Subcutaneous adipose tissue (tissue), 4 donors: Measurements from ENCODE around the gene NFKBIE. TPM values are rescaled to one million over a fixed set of nuclear protein-coding genes. Genes with fewer than 3 reads are reported as not detected.

Experiments
- total RNA-seq, 4 donors: library from RNA; depleted of rRNA; stranded (reverse); fragments of >200 nt; gene quantifications; one replicate each; pipeline ENCODE4 v1.1.0, GENCODE V29; 2016
- TF ChIP-seq, protein P1 (sequence below): fragments of 450-650 bp; IDR thresholded peaks from one replicate; pipeline ENCODE4 v1.5.1; 2016; ENCODE audit warnings: low read depth, mild to moderate bottlenecking, control low read depth, antibody characterized with exemption, moderate library complexity

The NFKBIE gene
- total RNA-seq, 4 donors from 2014 or later: 2.1 to 9.0 (median 5.5) TPM

DNA sequence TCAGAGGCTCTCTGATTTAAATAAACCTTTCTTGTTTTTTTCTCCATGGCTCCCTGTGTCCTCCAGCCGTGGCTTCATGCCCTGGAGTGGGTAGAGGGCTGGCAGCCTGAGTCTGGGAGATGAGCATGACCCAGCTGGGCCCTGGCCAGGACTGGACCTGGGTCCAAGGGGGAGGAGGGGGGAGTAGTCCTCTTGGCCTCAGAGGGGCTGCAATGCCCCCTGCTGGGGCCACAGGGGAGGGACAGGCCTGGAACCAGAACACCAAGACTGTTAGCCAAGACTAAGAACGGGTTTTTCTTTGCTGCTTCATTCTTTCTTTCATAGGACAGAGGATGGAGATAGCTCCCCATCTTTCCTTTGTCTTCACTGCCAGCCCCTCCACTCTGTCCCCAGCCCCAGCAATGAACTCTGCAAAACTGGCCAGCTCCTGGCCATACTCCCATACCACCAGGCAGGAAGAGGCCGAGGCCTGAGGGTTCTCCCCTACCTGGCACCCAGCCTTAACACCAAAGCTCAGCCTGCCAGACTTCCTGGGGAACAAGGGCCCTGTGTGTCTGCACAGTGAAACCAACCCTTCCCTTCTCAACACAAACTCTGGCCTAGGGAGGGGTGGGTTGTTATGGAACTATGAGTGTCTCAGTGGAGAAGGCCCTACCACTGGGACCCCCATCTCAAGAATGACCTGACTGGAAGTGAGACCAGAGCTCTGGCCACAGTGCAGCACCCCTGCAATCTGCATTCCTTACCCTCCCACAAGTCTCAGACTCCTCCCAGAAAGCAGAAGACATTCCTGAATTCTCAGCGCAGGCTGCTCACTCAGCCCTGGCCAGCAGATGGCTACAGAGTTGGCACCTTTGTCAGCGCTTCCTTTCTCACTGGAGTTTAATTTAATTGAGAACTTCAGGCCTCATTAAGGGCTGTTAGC, 31.0 kb downstream of the NFKBIE start:
- TF ChIP-seq, protein P1, sequence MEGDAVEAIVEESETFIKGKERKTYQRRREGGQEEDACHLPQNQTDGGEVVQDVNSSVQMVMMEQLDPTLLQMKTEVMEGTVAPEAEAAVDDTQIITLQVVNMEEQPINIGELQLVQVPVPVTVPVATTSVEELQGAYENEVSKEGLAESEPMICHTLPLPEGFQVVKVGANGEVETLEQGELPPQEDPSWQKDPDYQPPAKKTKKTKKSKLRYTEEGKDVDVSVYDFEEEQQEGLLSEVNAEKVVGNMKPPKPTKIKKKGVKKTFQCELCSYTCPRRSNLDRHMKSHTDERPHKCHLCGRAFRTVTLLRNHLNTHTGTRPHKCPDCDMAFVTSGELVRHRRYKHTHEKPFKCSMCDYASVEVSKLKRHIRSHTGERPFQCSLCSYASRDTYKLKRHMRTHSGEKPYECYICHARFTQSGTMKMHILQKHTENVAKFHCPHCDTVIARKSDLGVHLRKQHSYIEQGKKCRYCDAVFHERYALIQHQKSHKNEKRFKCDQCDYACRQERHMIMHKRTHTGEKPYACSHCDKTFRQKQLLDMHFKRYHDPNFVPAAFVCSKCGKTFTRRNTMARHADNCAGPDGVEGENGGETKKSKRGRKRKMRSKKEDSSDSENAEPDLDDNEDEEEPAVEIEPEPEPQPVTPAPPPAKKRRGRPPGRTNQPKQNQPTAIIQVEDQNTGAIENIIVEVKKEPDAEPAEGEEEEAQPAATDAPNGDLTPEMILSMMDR: no peak

DNA sequence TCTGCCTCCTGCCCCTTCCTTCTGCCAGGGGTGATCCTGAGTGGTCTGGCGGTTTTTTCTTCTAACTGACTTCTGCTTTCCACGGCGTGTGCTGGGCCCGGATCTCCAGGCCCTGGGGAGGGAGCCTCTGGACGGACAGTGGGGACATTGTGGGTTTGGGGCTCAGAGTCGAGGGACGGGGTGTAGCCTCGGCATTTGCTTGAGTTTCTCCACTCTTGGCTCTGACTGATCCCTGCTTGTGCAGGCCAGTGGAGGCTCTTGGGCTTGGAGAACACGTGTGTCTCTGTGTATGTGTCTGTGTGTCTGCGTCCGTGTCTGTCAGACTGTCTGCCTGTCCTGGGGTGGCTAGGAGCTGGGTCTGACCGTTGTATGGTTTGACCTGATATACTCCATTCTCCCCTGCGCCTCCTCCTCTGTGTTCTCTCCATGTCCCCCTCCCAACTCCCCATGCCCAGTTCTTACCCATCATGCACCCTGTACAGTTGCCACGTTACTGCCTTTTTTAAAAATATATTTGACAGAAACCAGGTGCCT, 31.7 kb downstream of the NFKBIE start:
- TF ChIP-seq, protein P1: no peak

DNA sequence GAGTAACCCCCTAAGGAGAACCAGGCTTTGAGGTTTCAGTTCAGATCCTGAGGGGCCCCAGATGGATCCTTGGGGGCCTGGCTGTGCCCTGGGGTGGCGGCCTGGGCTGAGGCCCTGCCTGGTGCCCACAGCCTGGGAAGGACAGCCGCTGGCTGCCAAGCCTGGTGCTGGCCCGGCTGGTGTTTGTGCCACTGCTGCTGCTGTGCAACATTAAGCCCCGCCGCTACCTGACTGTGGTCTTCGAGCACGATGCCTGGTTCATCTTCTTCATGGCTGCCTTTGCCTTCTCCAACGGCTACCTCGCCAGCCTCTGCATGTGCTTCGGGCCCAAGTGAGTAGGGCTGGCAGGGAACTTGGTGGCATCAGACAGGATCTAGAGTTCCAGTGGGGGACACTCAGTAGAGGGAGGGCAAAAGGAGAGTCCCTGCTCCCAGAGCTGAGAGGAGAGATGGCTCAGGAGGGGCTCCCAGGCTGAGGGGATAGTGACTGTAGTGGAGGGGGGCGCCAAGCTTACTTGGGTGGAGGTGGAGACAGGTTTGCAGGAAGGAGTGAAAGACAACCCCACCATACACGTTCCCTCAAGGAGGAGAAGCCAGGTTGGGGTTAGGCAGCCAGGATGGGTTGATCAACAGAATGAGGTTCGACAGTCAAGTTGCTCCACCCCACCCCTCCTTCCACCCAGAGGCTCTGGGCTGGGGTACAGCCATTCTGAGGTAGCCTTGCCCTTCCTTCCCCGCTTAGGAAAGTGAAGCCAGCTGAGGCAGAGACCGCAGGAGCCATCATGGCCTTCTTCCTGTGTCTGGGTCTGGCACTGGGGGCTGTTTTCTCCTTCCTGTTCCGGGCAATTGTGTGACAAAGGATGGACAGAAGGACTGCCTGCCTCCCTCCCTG, 32.4 kb downstream of the NFKBIE start:
- TF ChIP-seq, protein P1: no peak

DNA sequence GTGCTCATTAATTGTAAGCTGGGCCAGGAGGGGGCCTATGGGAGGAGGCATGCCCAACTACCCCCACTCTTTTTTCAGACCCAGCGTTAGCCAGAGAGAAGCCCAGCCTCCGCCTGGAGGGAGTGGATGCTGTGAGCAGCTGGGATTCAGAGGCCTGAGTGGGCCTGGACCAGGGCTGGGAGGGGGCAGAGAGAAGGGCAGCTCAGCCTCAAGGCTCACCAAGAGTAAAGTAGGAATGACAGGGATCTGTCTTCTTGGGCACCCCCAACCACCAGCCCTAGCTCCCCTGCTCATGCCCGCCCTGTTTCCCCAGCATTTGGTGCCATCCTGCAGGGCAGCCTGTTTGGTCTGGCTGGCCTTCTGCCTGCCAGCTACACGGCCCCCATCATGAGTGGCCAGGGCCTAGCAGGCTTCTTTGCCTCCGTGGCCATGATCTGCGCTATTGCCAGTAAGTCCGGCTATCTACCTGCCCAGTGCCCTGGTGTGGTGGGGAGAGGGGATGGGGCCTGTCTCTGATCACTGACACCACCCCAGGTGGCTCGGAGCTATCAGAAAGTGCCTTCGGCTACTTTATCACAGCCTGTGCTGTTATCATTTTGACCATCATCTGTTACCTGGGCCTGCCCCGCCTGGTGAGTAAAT, 35.2 kb downstream of the NFKBIE start:
- TF ChIP-seq, protein P1: no peak

DNA sequence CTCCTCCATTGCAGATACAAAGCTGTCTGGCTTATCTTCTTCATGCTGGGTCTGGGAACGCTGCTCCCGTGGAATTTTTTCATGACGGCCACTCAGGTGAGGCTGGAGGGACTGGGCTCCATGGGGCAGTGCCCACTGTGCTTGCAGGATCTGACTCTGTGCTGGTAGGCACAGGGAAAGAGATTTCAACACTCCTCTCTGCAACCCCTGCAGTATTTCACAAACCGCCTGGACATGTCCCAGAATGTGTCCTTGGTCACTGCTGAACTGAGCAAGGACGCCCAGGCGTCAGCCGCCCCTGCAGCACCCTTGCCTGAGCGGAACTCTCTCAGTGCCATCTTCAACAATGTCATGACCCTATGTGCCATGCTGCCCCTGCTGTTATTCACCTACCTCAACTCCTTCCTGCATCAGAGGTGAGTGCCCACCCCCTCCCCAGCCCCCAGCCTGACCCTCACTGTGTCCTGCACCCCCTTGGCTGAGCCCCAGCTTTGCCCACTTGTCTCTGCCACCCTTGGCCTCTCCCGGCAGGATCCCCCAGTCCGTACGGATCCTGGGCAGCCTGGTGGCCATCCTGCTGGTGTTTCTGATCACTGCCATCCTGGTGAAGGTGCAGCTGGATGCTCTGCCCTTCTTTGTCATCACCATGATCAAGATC, 35.8 kb downstream of the NFKBIE start:
- TF ChIP-seq, protein P1: no peak

DNA sequence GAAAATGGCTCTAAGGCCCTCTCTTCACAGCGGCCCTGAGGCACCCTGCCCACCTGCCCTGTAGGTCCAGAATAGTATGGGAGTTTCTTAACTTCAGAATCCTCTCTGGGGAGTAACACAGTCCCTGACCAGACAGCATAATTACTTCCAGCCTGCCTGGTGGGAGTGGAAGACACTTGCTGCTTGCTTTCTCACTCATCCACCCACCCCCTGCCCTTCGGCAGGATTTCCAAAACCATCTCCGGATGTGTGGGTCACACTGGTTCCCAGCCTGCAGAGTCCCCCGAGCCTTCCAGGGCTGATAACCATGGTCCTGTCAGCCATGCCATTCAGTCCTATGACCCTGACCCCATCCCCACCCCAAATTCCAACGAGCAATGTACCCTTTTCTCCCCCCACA, 36.5 kb downstream of the NFKBIE start:
- TF ChIP-seq, protein P1: no peak
